CD14-positive monocyte (primary cell): ENCODE measurements around the gene SCRN2. TPM values are rescaled to one million over a fixed set of nuclear protein-coding genes. Genes with fewer than 3 reads are reported as not detected.

Experiments used
- DNase-seq, 3 donors: peaks; one replicate each; pipeline ENCODE4 v3.0.0-alpha.2; 2011 to 2022
- H2AFZ ChIP-seq: 2 replicates; pipeline ENCODE4 v1.6.0; 2012; ENCODE audit warnings: mild to moderate bottlenecking, low read depth, low read length, inconsistent platforms; ENCODE audit not compliant: insufficient read depth, poor library complexity, severe bottlenecking
- H3K27ac ChIP-seq, 2 donors: 1 replicate in 1 of 2; 2 replicates in 1 of 2; pipeline ENCODE4 v1.5.1; 2012 to 2013; ENCODE audit warnings: low read length in 2 of 2, control low read depth in 1 of 2, inconsistent platforms in 1 of 2, low read depth in 1 of 2, mild to moderate bottlenecking in 1 of 2
- H3K27me3 ChIP-seq, 2 donors: one replicate each; pipeline versions ENCODE4 v1.6.0 to v1.6.1; 2011 to 2013; ENCODE audit warnings: low read length in 2 of 2; ENCODE audit not compliant: control insufficient read depth in 2 of 2, insufficient read depth in 2 of 2
- H3K36me3 ChIP-seq, 2 donors: replicated peaks in 1 of 2; 1 replicate in 1 of 2; 2 replicates in 1 of 2; pipeline versions ENCODE4 v1.5.1 to v1.6.1; 2012 to 2013; ENCODE audit warnings: low read length in 2 of 2, control low read depth in 1 of 2, inconsistent platforms in 1 of 2, mild to moderate bottlenecking in 1 of 2; ENCODE audit not compliant: insufficient read depth in 2 of 2, control insufficient read depth in 1 of 2
- H3K4me1 ChIP-seq, 2 donors: 1 replicate in 1 of 2; 2 replicates in 1 of 2; pipeline versions ENCODE4 v1.5.1 to v1.6.1; 2012 to 2013; ENCODE audit warnings: low read length in 2 of 2, control low read depth in 1 of 2, inconsistent platforms in 1 of 2, mild to moderate bottlenecking in 1 of 2, moderate library complexity in 1 of 2; ENCODE audit not compliant: insufficient read depth in 2 of 2, control insufficient read depth in 1 of 2
- H3K4me2 ChIP-seq: replicated peaks from 2 replicates; pipeline ENCODE3; 2012; ENCODE audit warnings: low read length, moderate library complexity, mild to moderate bottlenecking; ENCODE audit not compliant: poor library complexity, severe bottlenecking; ENCODE audit errors: extremely low read depth
- H3K4me3 ChIP-seq, 3 experiments: fragments of 200-600 bp in 1 of 3; sonication (generic) in 1 of 3; replicated peaks in 1 of 3; 1 replicate in 2 of 3; 2 replicates in 1 of 3; pipeline ENCODE4 v1.5.1; 2011 to 2013; ENCODE audit warnings: low read length in 3 of 3, mild to moderate bottlenecking in 3 of 3, control low read depth in 2 of 3, low read depth in 2 of 3, inconsistent platforms in 1 of 3, moderate library complexity in 1 of 3
- H3K79me2 ChIP-seq: 2 replicates; pipeline ENCODE4 v1.6.0; 2012; ENCODE audit warnings: mild to moderate bottlenecking, control low read depth, inconsistent platforms, low read length, moderate library complexity; ENCODE audit not compliant: insufficient read depth
- H3K9ac ChIP-seq: 2 replicates; pipeline ENCODE4 v1.6.0; 2017; ENCODE audit warnings: low read length, mild to moderate bottlenecking; ENCODE audit not compliant: insufficient read depth, poor library complexity, severe bottlenecking
- H3K9me3 ChIP-seq, 2 donors: replicated peaks in 1 of 2; 1 replicate in 1 of 2; 2 replicates in 1 of 2; pipeline versions ENCODE4 v1.5.1 to v1.6.1; 2012 to 2013; ENCODE audit warnings: low read length in 2 of 2, control low read depth in 1 of 2; ENCODE audit not compliant: control insufficient read depth in 1 of 2, insufficient read depth in 1 of 2
- H4K20me1 ChIP-seq: 2 replicates; pipeline ENCODE4 v1.6.0; 2012; ENCODE audit warnings: mild to moderate bottlenecking, low read length, control low read depth, moderate library complexity; ENCODE audit not compliant: insufficient read depth
- H3K27ac Mint-ChIP-seq, 7 donors: one replicate each; pipeline ENCODE4 v1.8.0; 2020; ENCODE audit warnings: mild to moderate bottlenecking in 7 of 7, mixed read lengths in 7 of 7, moderate library complexity in 6 of 7, inconsistent platforms in 2 of 7
- H3K27me3 Mint-ChIP-seq, 3 donors: one replicate each; pipeline ENCODE4 v1.8.0; 2021 to 2022; ENCODE audit warnings: low read depth in 3 of 3, mild to moderate bottlenecking in 3 of 3, mixed read lengths in 3 of 3, moderate library complexity in 3 of 3, inconsistent platforms in 1 of 3
- H3K36me3 Mint-ChIP-seq, 2 donors: one replicate each; pipeline ENCODE4 v1.8.0; 2020; ENCODE audit warnings: mixed read lengths in 2 of 2, inconsistent platforms in 1 of 2, mild to moderate bottlenecking in 1 of 2
- H3K4me1 Mint-ChIP-seq: one replicate; pipeline ENCODE4 v1.8.0; 2020; ENCODE audit warnings: mild to moderate bottlenecking, mixed read lengths
- H3K4me3 Mint-ChIP-seq, 2 donors: one replicate each; pipeline ENCODE4 v1.8.0; 2020; ENCODE audit warnings: mild to moderate bottlenecking in 2 of 2, mixed read lengths in 2 of 2, moderate library complexity in 1 of 2
- H3K9me3 Mint-ChIP-seq, 7 donors: one replicate each; pipeline ENCODE4 v1.8.0; 2020 to 2022; ENCODE audit warnings: mixed read lengths in 7 of 7, mild to moderate bottlenecking in 6 of 7, moderate library complexity in 6 of 7, inconsistent platforms in 2 of 7
- CTCF ChIP-seq: fragments of 200-600 bp; IDR thresholded peaks from one replicate; pipeline ENCODE4 v1.8.0; 2022; ENCODE audit warnings: antibody characterized with exemption, mild to moderate bottlenecking
- WGBS: methylation state at CpG from one replicate; pipeline ENCODE4 v1.1.5; 2013; ENCODE audit warnings: missing lambda C conversion rate; ENCODE audit not compliant: insufficient coverage; 5-methylcytosine and 5-hydroxymethylcytosine counted together
- intact Hi-C, 2 donors: fragments of 100-400 bp; cut with micrococcal nuclease; formaldehyde crosslinking; loops; one replicate each; pipeline versions ENCODE4 v1.15.0 to v1.15.1; 2023
- polyA minus RNA-seq: library from RNA; depleted of rRNA, polyadenylated mRNA; stranded (reverse); fragments of >200 nt; gene quantifications from 2 replicates; pipeline ENCODE4 v1.2.3, GENCODE V29; 2012
- polyA plus RNA-seq, 3 donors: library from polyadenylated mRNA; depleted of rRNA in 1 of 3; unstranded in 2 of 3; stranded (reverse) in 1 of 3; fragments of 300-500 nt in 2 of 3; fragments of >200 nt in 1 of 3; fragmentation: Illumina TruSeq in 2 of 3; gene quantifications; 1 replicate in 2 of 3; 2 replicates in 1 of 3; pipeline ENCODE4 v1.2.3, GENCODE V29; 2012 to 2021
- total RNA-seq, 12 experiments: library from RNA in 1 of 12; stranded (reverse) in 1 of 12; fragments of 120-200 nt in 1 of 12; gene quantifications; one replicate each; pipeline ENCODE4 v1.2.4 and lab custom pipeline; 2013 to 2026; ENCODE audit warnings: mixed read lengths in 6 of 12, inconsistent platforms in 1 of 12

The SCRN2 gene
- total RNA-seq (2013): 25.4 TPM
- polyA plus RNA-seq (10 to 100 TPM; 13.2 to 45.1 (median 14.5) TPM), polyA minus RNA-seq (15.5 and 16.9 TPM in 2 replicates), total RNA-seq (lab: John Stamatoyannopoulos, UW) (0.84 to 9.0 (median 5.4) reads per million in 11 experiments)

DNA sequence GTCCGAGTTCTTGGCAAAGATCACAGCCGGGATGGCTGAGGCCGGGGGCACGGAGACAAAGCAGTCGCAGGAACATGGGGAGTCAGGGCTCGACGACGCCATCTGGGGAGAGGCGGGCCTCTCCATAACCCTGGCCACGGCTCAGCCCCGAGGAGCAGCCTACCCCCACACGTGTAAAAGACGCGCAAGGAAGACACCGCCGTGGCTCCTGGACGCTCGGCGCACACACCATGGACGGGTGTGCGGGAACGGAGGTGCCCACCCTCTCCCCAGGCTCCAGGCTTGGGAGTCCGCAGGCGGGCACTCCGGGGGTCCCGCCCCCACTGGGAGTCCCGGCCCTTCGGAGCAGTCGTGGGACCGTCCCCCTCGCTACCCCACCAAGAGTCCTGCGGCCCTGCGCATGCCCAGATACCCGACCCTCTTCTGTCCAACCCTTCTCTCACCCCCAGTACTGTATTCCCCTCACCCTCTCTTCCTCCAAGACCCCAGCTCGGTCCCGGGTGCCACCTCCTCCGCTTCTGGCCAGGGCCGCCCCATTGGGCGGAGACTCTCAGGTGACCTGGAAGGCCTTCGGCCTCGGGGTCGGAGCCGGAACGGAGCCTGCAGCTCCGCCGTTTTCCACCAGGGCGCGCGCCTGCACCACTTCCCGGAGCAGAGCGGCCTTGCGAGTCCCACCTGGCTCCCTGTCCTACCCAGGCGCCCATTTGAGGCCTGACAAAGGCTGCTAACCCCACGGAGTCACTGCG, at the start of gene SCRN2:
Gene SCRN2, minus strand, starts transcription at position 532 of the 746 bp plus-strand sequence. Its CDS starts 430 bp downstream, at position 102.
- peaks cover 4 to 11% of the 10 kb centered on the region in 2 donors for H3K27me3 ChIP-seq
- peak within 1 kb of the TSS in 1 of 2 donors; percentile 61 for H3K27ac ChIP-seq
- peak within 1 kb of the TSS; percentile 99 for H2AFZ ChIP-seq
- peak within 1 kb of the TSS; percentile 96 for H3K4me2 ChIP-seq
- peak within 1 kb of the TSS; percentile 57 to 91 (median 81) for H3K4me3 ChIP-seq
- no peaks in the 10 kb centered on the region for H4K20me1 ChIP-seq
- Mint-ChIP-seq H3K27me3 (peaks cover 8 to 24% (median 10%) of the 10 kb centered on the region in 3 donors), H3K4me1 (peaks cover 22% of the 10 kb centered on the region), H3K9me3 (no peaks in the 10 kb centered on the region), H3K36me3 (peaks cover 18 to 19% of the 10 kb centered on the region in 2 donors), H3K4me3 (peak within 1 kb of the TSS; percentile 97 to 98), H3K27ac (peak within 1 kb of the TSS in 6 of 7 donors; percentile 66 to 90 (median 85))
- peaks cover 8 to 13% of the 10 kb centered on the region in 2 donors for H3K4me1 ChIP-seq
- no peaks in the 10 kb centered on the region for H3K79me2 ChIP-seq
- intact Hi-C loops: loop anchor here in 1 of 2 donors (1.0 to 5.0 kb wide), 2 partner anchors 49 to 131 kb away; partner anchors contain the start of gene CDK5RAP3
- peak; percentile 96 for TF ChIP-seq CTCF
- H3K9me3 ChIP-seq: no peaks in the 10 kb centered on the region
- peak within 1 kb of the TSS; percentile 74 for H3K9ac ChIP-seq
- peaks cover 7 to 19% of the 10 kb centered on the region in 2 donors for H3K36me3 ChIP-seq
- WGBS: under 1% methylated on average over 50 of the region's 55 CpGs
- DNase-seq: peak; percentile 77 to 78 (median 77)

- Histone ChIP-seq H3K79me2 (peaks cover 8% of the 10 kb centered on the region), H3K36me3 (no peaks in the 10 kb centered on the region), H3K9ac (no peak overlapping the region), H3K27ac (no peak overlapping the region), H4K20me1 (no peaks in the 10 kb centered on the region), H3K4me3 (no peak overlapping the region), H2AFZ (no peak overlapping the region), H3K4me1 (peaks cover 3 to 28% of the 10 kb centered on the region in 2 donors), H3K9me3 (no peaks in the 10 kb centered on the region), H3K27me3 (no peaks in the 10 kb centered on the region), H3K4me2 (no peak overlapping the region)
- Mint-ChIP-seq H3K27me3 (no peaks in the 10 kb centered on the region), H3K4me3 (no peak overlapping the region), H3K4me1 (peaks cover 19% of the 10 kb centered on the region), H3K27ac (peak overlapping the region in 1 of 7 donors; percentile 38), H3K9me3 (no peaks in the 10 kb centered on the region), H3K36me3 (no peaks in the 10 kb centered on the region)
- TF ChIP-seq CTCF: peak; percentile 96
- DNase-seq: peak; percentile 73 to 78 (median 76)
- intact Hi-C loops: loop anchor here (1.0 to 10.0 kb wide), 4 partner anchors 45 to 225 kb away; partner anchors contain the start of genes PNPO (in 1 of the 2) and SCRN2 (in 1 of the 2)
- WGBS: 54% methylated on average over 7 of the region's 11 CpGs
Measured at GRCh38 chr17:47889734-47890529, 48.9 kb upstream of the SCRN2 start.
